Keratinocyte (primary cell): ENCODE results near the gene GATA5.

Experiments used
- EZH2 ChIP-seq: IDR thresholded peaks from one replicate; pipeline ENCODE4 v1.6.1; 2012; ENCODE audit warnings: inconsistent platforms, mild to moderate bottlenecking, low read length, moderate library complexity
- TF ChIP-seq, protein P1 (sequence below), 3 experiments: IDR thresholded peaks in 1 of 3; conservative IDR thresholded peaks in 1 of 3; optimal IDR thresholded peaks in 1 of 3; 2 replicates in 2 of 3; 3 replicates in 1 of 3; pipeline versions ENCODE3 to v1.5.1; 2011; ENCODE audit warnings: low read length in 3 of 3, mild to moderate bottlenecking in 3 of 3, moderate library complexity in 2 of 3, control low read depth in 1 of 3, inconsistent platforms in 1 of 3; ENCODE audit not compliant: insufficient read depth in 2 of 3; ENCODE audit errors: extremely low read depth in 1 of 3

DNA sequence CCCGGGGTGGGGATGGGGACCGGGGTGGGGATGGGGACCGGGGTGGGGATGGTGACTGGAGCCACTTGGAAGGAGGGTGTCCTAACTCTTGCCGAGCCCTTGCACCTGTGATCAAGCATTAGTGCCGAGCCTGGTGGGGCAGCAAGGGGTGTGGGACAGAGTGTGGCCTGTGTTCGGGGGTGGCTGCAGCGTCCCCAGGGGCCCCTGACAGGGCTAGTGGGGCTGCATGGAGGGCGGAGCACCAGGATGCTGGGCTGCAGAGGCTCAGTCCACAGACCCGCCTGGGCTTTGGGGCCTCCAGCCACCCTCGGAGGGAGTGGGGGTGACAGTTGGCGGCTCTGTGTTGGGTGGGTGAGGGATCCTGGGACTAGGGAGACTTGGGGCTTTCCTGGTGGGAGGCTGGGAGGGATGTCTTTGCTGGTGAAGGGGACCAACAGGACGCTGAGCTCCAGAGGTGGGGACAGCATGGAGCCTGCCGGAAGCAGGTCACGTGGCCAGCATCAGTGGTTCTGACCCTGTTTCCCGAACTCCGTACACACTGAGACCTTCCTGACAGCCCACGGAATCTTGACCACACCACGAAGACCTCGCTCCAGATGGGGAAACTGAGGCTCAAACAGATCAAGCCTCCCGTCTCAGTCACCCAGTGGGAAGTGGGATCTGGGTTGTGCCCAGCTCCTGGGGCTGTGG lies 53.0 kb downstream of the GATA5 start:
- TF ChIP-seq, protein P1, sequence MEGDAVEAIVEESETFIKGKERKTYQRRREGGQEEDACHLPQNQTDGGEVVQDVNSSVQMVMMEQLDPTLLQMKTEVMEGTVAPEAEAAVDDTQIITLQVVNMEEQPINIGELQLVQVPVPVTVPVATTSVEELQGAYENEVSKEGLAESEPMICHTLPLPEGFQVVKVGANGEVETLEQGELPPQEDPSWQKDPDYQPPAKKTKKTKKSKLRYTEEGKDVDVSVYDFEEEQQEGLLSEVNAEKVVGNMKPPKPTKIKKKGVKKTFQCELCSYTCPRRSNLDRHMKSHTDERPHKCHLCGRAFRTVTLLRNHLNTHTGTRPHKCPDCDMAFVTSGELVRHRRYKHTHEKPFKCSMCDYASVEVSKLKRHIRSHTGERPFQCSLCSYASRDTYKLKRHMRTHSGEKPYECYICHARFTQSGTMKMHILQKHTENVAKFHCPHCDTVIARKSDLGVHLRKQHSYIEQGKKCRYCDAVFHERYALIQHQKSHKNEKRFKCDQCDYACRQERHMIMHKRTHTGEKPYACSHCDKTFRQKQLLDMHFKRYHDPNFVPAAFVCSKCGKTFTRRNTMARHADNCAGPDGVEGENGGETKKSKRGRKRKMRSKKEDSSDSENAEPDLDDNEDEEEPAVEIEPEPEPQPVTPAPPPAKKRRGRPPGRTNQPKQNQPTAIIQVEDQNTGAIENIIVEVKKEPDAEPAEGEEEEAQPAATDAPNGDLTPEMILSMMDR (optimal IDR thresholded peaks at IDR 0.05 in 1 of 3, IDR thresholded peaks at IDR 0.05 in 1 of 3, conservative IDR thresholded peaks at IDR 0.05 in 1 of 3; ENCODE audit: extremely low read depth in 1 of 3, insufficient read depth in 2 of 3, low read length in 3 of 3): no peak
- no peak for TF ChIP-seq EZH2
